Epithelial cell of prostate (primary cell): ENCODE measurements around the gene FLT4.

Experiments used
- DNase-seq: peaks from one replicate; pipeline ENCODE4 v3.0.0-alpha.2; 2011; ENCODE audit warnings: low read depth, low spot score
- H3K27ac ChIP-seq: fragments of 450-650 bp; 2 replicates; pipeline ENCODE4 v1.5.1; 2017; ENCODE audit warnings: mild to moderate bottlenecking

FLT4 gene

DNA sequence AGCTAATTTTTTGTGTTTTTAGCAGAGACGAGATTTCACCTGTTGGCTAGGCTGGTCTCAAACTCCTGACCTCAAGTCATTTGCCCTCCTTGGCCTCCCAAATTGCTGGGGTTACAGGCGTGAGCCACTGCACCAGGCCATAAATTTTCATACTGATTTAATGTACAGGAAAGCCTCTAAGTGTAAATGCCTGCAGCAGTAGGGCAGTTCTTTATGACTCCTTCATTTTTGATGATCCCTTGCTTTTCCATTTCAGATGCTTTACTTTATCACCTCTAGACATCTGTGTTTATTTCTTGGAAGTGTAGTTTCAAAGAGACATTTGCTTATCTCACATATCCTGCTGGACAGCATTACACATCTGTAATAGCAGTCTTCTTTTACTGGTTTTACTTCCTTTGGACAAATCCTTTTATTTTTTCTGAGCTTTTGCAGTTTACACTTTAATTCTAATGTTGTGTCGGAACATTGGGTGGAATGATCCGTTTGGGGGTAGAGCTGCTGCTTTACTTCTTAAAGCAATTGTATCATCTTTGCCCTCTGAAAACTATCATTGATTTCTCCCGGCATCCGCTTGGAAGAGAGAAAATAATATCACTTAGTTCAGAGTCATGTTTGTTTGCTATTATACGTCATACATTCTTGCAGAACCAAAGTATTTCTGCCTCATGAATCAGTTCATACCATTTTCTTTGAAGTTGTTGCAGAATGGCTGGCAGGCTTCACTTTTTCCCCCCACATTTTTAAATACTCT lies 94.1 kb downstream of the FLT4 start:
- no peak for DNase-seq
- no peak overlapping the region for H3K27ac ChIP-seq

DNA sequence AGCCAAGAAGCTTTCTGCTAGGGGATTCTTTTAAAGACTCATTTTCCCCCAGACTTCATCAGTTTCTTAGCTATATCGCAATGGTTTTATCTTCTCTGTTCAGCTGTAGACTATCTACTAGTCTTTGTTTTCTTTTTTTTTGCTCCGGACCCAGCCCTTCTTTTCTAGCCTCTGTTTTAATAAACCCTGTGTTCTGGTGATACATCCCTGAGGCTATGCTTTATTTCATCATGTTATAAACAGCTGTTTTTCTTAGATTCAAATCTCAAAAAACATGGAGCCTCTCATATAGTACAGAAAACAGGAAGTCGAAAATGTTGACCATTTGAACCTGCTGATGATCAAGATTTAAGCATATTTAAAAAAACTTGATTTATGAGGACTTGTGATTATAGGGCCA lies 95.9 kb downstream of the FLT4 start:
- H3K27ac ChIP-seq, result no peak overlapping the region
- DNase-seq, result no peak
